Activated naive CD4-positive, alpha-beta T cell treated with anti-CD3 and anti-CD28 coated beads, Interleukin-2, amount 10 ng/mL, durations not matched to agents 7 days and 5 days (primary cell): ENCODE results near the gene NAA10.

Experiments
- CTCF ChIA-PET: fragments of 350-600 bp; sonication (Branson Sonifier 250); formaldehyde crosslinking; loops from one replicate; lab custom pipeline; 2021; ENCODE audit warnings: antibody characterized with exemption; lab: Charles Lee
- DNase-seq: peaks from one replicate; pipeline ENCODE4 v3.0.0-alpha.2; 2020
- H3K27ac Mint-ChIP-seq: one replicate; pipeline ENCODE4 v1.8.0; 2021; ENCODE audit warnings: mild to moderate bottlenecking, moderate library complexity, mixed read lengths
- H3K27me3 Mint-ChIP-seq: one replicate; pipeline ENCODE4 v1.8.0; 2021; ENCODE audit warnings: mild to moderate bottlenecking, mixed read lengths
- H3K36me3 Mint-ChIP-seq: one replicate; pipeline ENCODE4 v1.8.0; 2021; ENCODE audit warnings: mixed read lengths
- H3K4me1 Mint-ChIP-seq: one replicate; pipeline ENCODE4 v1.8.0; 2021; ENCODE audit warnings: mixed read lengths
- H3K4me3 Mint-ChIP-seq: one replicate; pipeline ENCODE4 v1.8.0; 2021; ENCODE audit warnings: mild to moderate bottlenecking, moderate library complexity, mixed read lengths
- H3K9me3 Mint-ChIP-seq: one replicate; pipeline ENCODE4 v1.8.0; 2021; ENCODE audit warnings: mixed read lengths

NAA10 gene

GRCh38 chrX:153900831-153901752, 33.7 kb downstream of the NAA10 start:
- peak overlapping the region; percentile 62 for H3K27ac Mint-ChIP-seq
- no peaks in the 10 kb centered on the region for H3K9me3 Mint-ChIP-seq
- H3K4me3 Mint-ChIP-seq = peak overlapping the region; percentile 48
- peak; percentile 75 for DNase-seq
- CTCF ChIA-PET = interaction anchor here (0.8 kb wide), 1 partner anchor 197 kb away, joined by 3 read pairs; no protein-coding TSS in a partner anchor
- H3K4me1 Mint-ChIP-seq = peaks cover 32% of the 10 kb centered on the region
- no peaks in the 10 kb centered on the region for H3K36me3 Mint-ChIP-seq
- peaks cover 10% of the 10 kb centered on the region for H3K27me3 Mint-ChIP-seq

- Mint-ChIP-seq H3K27ac (no peak overlapping the region), H3K36me3 (no peaks in the 10 kb centered on the region), H3K27me3 (peaks cover 24% of the 10 kb centered on the region), H3K9me3 (no peaks in the 10 kb centered on the region), H3K4me1 (peaks cover 17% of the 10 kb centered on the region), H3K4me3 (no peak overlapping the region)
- CTCF ChIA-PET = no interaction called here
- no peak for DNase-seq
Measured at GRCh38 chrX:153897899-153898298, 36.9 kb downstream of the NAA10 start.

- H3K9me3 Mint-ChIP-seq = no peaks in the 10 kb centered on the region
- H3K27ac Mint-ChIP-seq = no peak overlapping the region
- CTCF ChIA-PET = no interaction called here
- DNase-seq = no peak
- no peak overlapping the region for H3K4me3 Mint-ChIP-seq
- H3K36me3 Mint-ChIP-seq = no peaks in the 10 kb centered on the region
- H3K27me3 Mint-ChIP-seq = peaks cover 89% of the 10 kb centered on the region
- peaks cover 8% of the 10 kb centered on the region for H3K4me1 Mint-ChIP-seq
Measured at GRCh38 chrX:153889123-153889522, 45.7 kb downstream of the NAA10 start.

- peaks cover 89% of the 10 kb centered on the region for H3K27me3 Mint-ChIP-seq
- H3K4me3 Mint-ChIP-seq = no peak overlapping the region
- H3K36me3 Mint-ChIP-seq = no peaks in the 10 kb centered on the region
- no peak overlapping the region for H3K27ac Mint-ChIP-seq
- no peaks in the 10 kb centered on the region for H3K9me3 Mint-ChIP-seq
- peaks cover 8% of the 10 kb centered on the region for H3K4me1 Mint-ChIP-seq
- DNase-seq = no peak
- CTCF ChIA-PET = no interaction called here
Measured at GRCh38 chrX:153888344-153888743, 46.5 kb downstream of the NAA10 start.

GRCh38 chrX:153887385-153887784, 47.5 kb downstream of the NAA10 start:
- DNase-seq = no peak
- Mint-ChIP-seq H3K4me1 (peaks cover 8% of the 10 kb centered on the region), H3K9me3 (no peaks in the 10 kb centered on the region), H3K27me3 (peaks cover 89% of the 10 kb centered on the region), H3K27ac (no peak overlapping the region), H3K36me3 (no peaks in the 10 kb centered on the region), H3K4me3 (no peak overlapping the region)
- CTCF ChIA-PET = no interaction called here

- DNase-seq = no peak
- no peak overlapping the region for H3K27ac Mint-ChIP-seq
- H3K36me3 Mint-ChIP-seq = no peaks in the 10 kb centered on the region
- no peaks in the 10 kb centered on the region for H3K9me3 Mint-ChIP-seq
- CTCF ChIA-PET = no interaction called here
- H3K4me3 Mint-ChIP-seq = no peak overlapping the region
- H3K4me1 Mint-ChIP-seq = peaks cover 8% of the 10 kb centered on the region
- H3K27me3 Mint-ChIP-seq = peaks cover 89% of the 10 kb centered on the region
Measured at GRCh38 chrX:153886915-153887314, 47.9 kb downstream of the NAA10 start.

GRCh38 chrX:153885968-153886903, 48.6 kb downstream of the NAA10 start, which contains the start of gene L1CAM:
Gene L1CAM, minus strand, starts transcription at chrX:153886173. Its CDS starts 10,337 bp downstream, at chrX:153875836.
- Mint-ChIP-seq H3K27ac (no peak within 1 kb of the TSS), H3K4me3 (no peak within 1 kb of the TSS), H3K36me3 (no peaks in the 10 kb centered on the region), H3K9me3 (no peaks in the 10 kb centered on the region), H3K4me1 (peaks cover 8% of the 10 kb centered on the region), H3K27me3 (peaks cover 91% of the 10 kb centered on the region)
- CTCF ChIA-PET = no interaction called here
- no peak for DNase-seq

GRCh38 chrX:153885208-153885787, 49.5 kb downstream of the NAA10 start:
- H3K27me3 Mint-ChIP-seq = peaks cover 90% of the 10 kb centered on the region
- no peaks in the 10 kb centered on the region for H3K9me3 Mint-ChIP-seq
- no peak overlapping the region for H3K27ac Mint-ChIP-seq
- H3K4me1 Mint-ChIP-seq = peaks cover 8% of the 10 kb centered on the region
- DNase-seq = no peak
- H3K4me3 Mint-ChIP-seq = no peak overlapping the region
- H3K36me3 Mint-ChIP-seq = no peaks in the 10 kb centered on the region
- CTCF ChIA-PET = interaction anchor here (0.6 kb wide), 1 partner anchor 198 kb away, joined by 3 read pairs; the partner anchor contains the start of gene SLC6A8

GRCh38 chrX:153884590-153884989, 50.2 kb downstream of the NAA10 start:
- Mint-ChIP-seq H3K36me3 (no peaks in the 10 kb centered on the region), H3K4me3 (no peak overlapping the region), H3K27ac (no peak overlapping the region), H3K27me3 (peaks cover 90% of the 10 kb centered on the region), H3K9me3 (no peaks in the 10 kb centered on the region), H3K4me1 (peaks cover 8% of the 10 kb centered on the region)
- CTCF ChIA-PET = interaction anchor here (0.6 kb wide), 1 partner anchor 197 kb away, joined by 3 read pairs; the partner anchor contains the start of gene SLC6A8
- DNase-seq = no peak

GRCh38 chrX:153884136-153884535, 50.7 kb downstream of the NAA10 start:
- peaks cover 11% of the 10 kb centered on the region for H3K4me1 Mint-ChIP-seq
- no peak for DNase-seq
- no peak overlapping the region for H3K27ac Mint-ChIP-seq
- H3K36me3 Mint-ChIP-seq = no peaks in the 10 kb centered on the region
- H3K27me3 Mint-ChIP-seq = peaks cover 90% of the 10 kb centered on the region
- H3K9me3 Mint-ChIP-seq = no peaks in the 10 kb centered on the region
- CTCF ChIA-PET = no interaction called here
- no peak overlapping the region for H3K4me3 Mint-ChIP-seq

- peaks cover 90% of the 10 kb centered on the region for H3K27me3 Mint-ChIP-seq
- no peak overlapping the region for H3K27ac Mint-ChIP-seq
- peaks cover 18% of the 10 kb centered on the region for H3K4me1 Mint-ChIP-seq
- no peak overlapping the region for H3K4me3 Mint-ChIP-seq
- CTCF ChIA-PET = no interaction called here
- no peak for DNase-seq
- H3K9me3 Mint-ChIP-seq = no peaks in the 10 kb centered on the region
- H3K36me3 Mint-ChIP-seq = no peaks in the 10 kb centered on the region
Measured at GRCh38 chrX:153883163-153883843, 51.5 kb downstream of the NAA10 start.

GRCh38 chrX:153882557-153882956, 52.3 kb downstream of the NAA10 start:
- Mint-ChIP-seq H3K9me3 (no peaks in the 10 kb centered on the region), H3K36me3 (no peaks in the 10 kb centered on the region), H3K4me3 (no peak overlapping the region), H3K4me1 (peaks cover 25% of the 10 kb centered on the region), H3K27ac (no peak overlapping the region), H3K27me3 (peaks cover 90% of the 10 kb centered on the region)
- no peak for DNase-seq
- CTCF ChIA-PET = no interaction called here

GRCh38 chrX:153882086-153882498, 52.7 kb downstream of the NAA10 start:
- Mint-ChIP-seq H3K36me3 (no peaks in the 10 kb centered on the region), H3K4me3 (no peak overlapping the region), H3K27ac (no peak overlapping the region), H3K4me1 (peaks cover 28% of the 10 kb centered on the region), H3K27me3 (peaks cover 89% of the 10 kb centered on the region), H3K9me3 (no peaks in the 10 kb centered on the region)
- CTCF ChIA-PET = no interaction called here
- DNase-seq = no peak
